GM21737 (cell line): ENCODE results near the gene CFAP69.
"Not testable (repeated sequence)": the region's sequence is repeated elsewhere in the genome, so short reads cannot be mapped to it uniquely, and the experiment has no call there.

ENCODE experiments used
- ATAC-seq: cut with Tn5 transposase; IDR thresholded peaks from one replicate; pipeline ENCODE4 v1.9.1; 2021; ENCODE audit warnings: mild to moderate bottlenecking, moderate library complexity; ENCODE audit not compliant: unreplicated experiment

Gene CFAP69

GRCh38 chr7:90334926-90335325, 90.0 kb downstream of the CFAP69 start:
- not testable (repeated sequence) for ATAC-seq

DNA sequence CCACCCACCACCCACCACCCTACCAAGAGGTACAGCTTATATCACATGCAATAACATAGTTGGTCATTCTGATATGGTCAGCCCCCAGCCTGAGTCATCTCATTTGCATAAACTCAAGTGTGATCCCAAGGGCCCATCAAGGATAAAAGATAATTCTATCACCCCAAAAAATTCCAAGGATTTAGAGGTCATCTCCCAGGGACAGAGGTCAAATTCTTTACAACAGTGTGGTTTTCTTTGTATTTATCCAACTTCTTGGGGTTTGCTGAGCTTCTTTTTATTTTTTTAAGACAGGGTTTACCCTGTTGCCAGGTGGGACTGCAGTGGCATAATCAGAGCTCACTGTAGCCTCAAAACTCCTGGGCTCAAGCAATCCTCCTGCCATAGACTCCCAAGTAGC, 92.1 kb downstream of the CFAP69 start:
- ATAC-seq, result no peak

GRCh38 chr7:90345016-90345415, 100.0 kb downstream of the CFAP69 start:
- no peak for ATAC-seq

DNA sequence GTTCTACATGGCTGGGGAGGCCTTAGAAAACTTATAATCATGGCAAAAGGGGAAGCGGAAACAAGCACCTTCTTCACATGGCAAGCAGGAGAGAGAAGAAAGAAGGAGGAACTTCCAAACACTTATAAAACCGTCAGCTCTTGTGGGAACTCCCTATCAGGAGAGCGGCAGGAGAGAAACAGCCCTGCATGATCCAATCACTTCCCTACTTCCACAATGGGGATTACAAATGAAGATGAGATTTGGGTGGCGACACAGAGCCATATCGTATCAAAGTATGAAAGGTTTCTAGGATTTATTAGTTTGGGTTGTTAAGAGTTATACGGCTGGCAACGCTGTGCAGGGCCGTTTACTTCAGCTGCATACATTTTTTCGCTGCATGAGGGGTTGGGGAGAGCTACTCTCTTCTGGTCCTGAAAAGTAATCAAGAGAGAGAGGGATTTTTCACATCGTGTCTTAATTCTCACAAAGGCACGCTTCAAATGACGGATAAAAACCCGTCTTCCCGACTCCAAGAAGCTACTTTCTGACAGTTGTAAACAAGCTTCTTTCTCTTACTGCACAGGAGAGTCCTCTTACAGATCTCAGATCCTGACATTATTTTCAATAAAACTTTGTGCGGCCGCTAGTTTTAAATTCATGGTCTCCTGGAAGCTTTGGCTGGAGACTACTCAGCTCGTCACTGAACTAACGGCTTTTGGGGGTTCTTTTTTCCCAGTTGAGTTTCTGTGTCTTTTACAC, 100.8 kb downstream of the CFAP69 start:
- peak; percentile 11 for ATAC-seq

GRCh38 chr7:90346336-90347125, 101.6 kb downstream of the CFAP69 start, which contains the start of gene GTPBP10:
Gene GTPBP10, plus strand, starts transcription at chr7:90346716. Its CDS starts 26 bp downstream, at chr7:90346742.
- ATAC-seq, result peak; percentile 97

DNA sequence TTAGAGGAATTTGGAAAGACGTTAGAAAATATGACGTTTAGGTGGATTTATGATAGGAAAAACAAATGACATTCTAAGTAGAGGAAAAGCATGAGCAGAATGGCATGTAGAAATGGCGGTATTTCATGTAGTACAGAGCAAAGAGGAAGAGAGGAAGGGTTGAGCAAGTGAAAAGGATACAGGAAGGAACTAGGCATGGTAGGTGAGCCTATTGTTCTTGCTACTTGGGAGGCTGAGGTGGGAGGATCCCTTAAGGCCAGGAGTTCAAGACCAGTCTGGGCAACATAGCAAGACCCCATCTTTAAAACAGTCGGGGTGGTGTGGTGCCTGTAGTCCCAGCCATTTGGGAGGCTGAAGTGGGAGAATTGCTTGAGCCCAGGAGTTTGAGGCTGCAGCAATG, 102.8 kb downstream of the CFAP69 start:
- ATAC-seq, result no peak

GRCh38 chr7:90349305-90349704, 104.3 kb downstream of the CFAP69 start:
- no peak for ATAC-seq

DNA sequence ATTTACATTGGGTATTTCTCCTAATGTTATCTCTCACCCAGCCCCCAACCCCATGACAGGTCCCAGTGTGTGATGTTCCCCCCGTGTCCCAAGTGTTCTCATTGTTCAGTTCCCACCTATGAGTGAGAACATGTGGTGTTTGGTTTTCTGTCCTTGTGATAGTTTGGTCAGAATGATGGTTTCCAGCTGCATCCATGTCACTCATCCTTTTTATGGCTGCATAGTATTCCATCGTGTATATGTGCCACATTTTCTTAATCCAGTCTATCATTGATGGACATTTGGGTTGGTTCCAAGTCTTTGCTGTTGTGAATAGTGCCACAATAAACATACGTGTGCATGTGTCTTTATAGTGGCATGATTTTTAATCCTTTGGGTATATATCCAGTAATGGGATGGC, 105.1 kb downstream of the CFAP69 start:
- ATAC-seq, result not testable (repeated sequence)

GRCh38 chr7:90351987-90352386, 107.0 kb downstream of the CFAP69 start:
- ATAC-seq, result no peak
